Measurements from ENCODE around the gene HRK. TPM values are rescaled to one million over a fixed set of nuclear protein-coding genes. Genes with fewer than 3 reads are reported as not detected.
A peak's percentile ranks its signal among the peaks of the same experiment; 100 is the strongest.

Gene HRK
- total RNA-seq, 1 experiment from 2014 or later = 2.6 TPM

DNA sequence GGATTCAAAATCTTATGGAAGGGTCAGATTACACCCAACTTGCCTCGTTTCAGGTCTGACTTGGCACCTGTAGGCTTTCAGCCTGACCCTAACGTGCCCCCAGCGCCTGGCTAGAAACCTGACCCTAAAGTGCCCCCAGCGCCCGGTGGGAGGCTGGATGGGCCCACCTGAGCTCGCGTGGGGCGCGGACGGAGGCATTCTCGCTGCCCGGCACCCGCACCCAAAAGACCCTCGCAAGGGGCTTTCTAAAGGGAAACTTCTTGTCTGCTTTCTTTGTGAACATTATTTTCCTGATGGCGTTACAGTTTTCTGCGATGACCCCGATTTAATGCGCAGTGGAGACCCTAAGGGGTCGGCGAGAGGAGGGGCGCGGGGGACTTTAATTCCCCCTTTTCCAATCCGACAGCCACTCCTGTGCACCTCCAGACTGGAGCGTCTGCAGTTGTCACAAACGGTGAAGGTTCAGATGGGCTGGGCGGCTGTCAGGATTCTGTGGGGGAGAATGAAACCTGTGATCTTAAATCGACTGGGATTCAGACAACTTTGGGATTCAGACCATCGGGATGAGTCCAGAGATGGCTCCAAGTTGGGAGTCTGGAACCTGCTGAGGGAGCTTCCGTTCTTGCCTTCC lies 751 bp upstream of the HRK start:
- H3K4me1 ChIP-seq (ENCODE audit: insufficient read depth, low read length) = no peaks in the 10 kb centered on the region
- H2BK12ac ChIP-seq (ENCODE audit: insufficient read length, low read depth, low read length) = no peak overlapping the region
- Mint-ChIP-seq H3K4me1 (peaks cover 30 to 37% of the 10 kb centered on the region in 2 experiments), H3K9me3 (no peaks in the 10 kb centered on the region; a peak in 1 of 5 replicates), H3K4me3 (peak overlapping the region; percentile 65 to 88), H3K27ac (no peak overlapping the region), H3K27me3 (ENCODE audit: low read depth) (peaks cover 89% of the 10 kb centered on the region), H3K36me3 (ENCODE audit: insufficient read depth in 1 of 3, low read depth in 3 of 3) (no peaks in the 10 kb centered on the region; a peak in 1 of 7 replicates)
- no peak overlapping the region for H2AFZ ChIP-seq (ENCODE audit: low read length)
- H3K79me2 ChIP-seq (ENCODE audit: insufficient read depth, low read length) = no peaks in the 10 kb centered on the region
- no peak overlapping the region for H3K9ac ChIP-seq (ENCODE audit: extremely low read depth, insufficient read length, low read length)
- TF ChIP-seq, protein P1, sequence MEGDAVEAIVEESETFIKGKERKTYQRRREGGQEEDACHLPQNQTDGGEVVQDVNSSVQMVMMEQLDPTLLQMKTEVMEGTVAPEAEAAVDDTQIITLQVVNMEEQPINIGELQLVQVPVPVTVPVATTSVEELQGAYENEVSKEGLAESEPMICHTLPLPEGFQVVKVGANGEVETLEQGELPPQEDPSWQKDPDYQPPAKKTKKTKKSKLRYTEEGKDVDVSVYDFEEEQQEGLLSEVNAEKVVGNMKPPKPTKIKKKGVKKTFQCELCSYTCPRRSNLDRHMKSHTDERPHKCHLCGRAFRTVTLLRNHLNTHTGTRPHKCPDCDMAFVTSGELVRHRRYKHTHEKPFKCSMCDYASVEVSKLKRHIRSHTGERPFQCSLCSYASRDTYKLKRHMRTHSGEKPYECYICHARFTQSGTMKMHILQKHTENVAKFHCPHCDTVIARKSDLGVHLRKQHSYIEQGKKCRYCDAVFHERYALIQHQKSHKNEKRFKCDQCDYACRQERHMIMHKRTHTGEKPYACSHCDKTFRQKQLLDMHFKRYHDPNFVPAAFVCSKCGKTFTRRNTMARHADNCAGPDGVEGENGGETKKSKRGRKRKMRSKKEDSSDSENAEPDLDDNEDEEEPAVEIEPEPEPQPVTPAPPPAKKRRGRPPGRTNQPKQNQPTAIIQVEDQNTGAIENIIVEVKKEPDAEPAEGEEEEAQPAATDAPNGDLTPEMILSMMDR (conservative IDR thresholded peaks at IDR 0.05) = no peak
- no peak overlapping the region for H3K4ac ChIP-seq (ENCODE audit: low read depth, low read length)
- H4K20me1 ChIP-seq (ENCODE audit: control insufficient read depth, insufficient read depth, insufficient read length) = no peaks in the 10 kb centered on the region
- H4K5ac ChIP-seq (ENCODE audit: insufficient read length, low read depth, low read length) = no peak overlapping the region
- no peak overlapping the region for H3K23ac ChIP-seq (ENCODE audit: insufficient read length, low read depth, low read length)
- H3T11ph ChIP-seq (ENCODE audit: low read length) = no peak overlapping the region
- H2BK15ac ChIP-seq (ENCODE audit: low read depth, low read length) = no peak overlapping the region
- H3K56ac ChIP-seq (ENCODE audit: insufficient read length, low read depth, low read length) = no peak overlapping the region
- no peak overlapping the region for H2AK5ac ChIP-seq (ENCODE audit: insufficient read length, low read length)
- H4K91ac ChIP-seq (ENCODE audit: insufficient read length, low read depth, low read length) = no peak overlapping the region
- H3K27ac ChIP-seq (ENCODE audit: insufficient read length, low read depth, low read length) = no peak overlapping the region
- peaks cover 22% of the 10 kb centered on the region for H3K23me2 ChIP-seq (ENCODE audit: insufficient read length, low read depth, low read length, poor library complexity, severe bottlenecking)
- peaks cover 47% of the 10 kb centered on the region for H3K27me3 ChIP-seq (ENCODE audit: insufficient read depth, low read length)
- H3K18ac ChIP-seq (ENCODE audit: insufficient read length, low read depth, low read length) = no peak overlapping the region
- H3K9me3 ChIP-seq (ENCODE audit: control insufficient read depth, low read depth, low read length) = no peaks in the 10 kb centered on the region
- H2BK20ac ChIP-seq (ENCODE audit: low read depth, low read length, poor library complexity, severe bottlenecking) = no peak overlapping the region
- no peak overlapping the region for H2BK5ac ChIP-seq (ENCODE audit: insufficient read length, low read length)
- no peak overlapping the region for H3K14ac ChIP-seq (ENCODE audit: insufficient read depth, low read length)
- H2BK120ac ChIP-seq (ENCODE audit: low read depth, low read length, poor library complexity, severe bottlenecking) = no peak overlapping the region
- peak overlapping the region; percentile 59 for H3K4me2 ChIP-seq (ENCODE audit: insufficient read depth, insufficient read length, low read length)
- H3K79me1 ChIP-seq (ENCODE audit: insufficient read depth, low read depth, low read length, poor library complexity, severe bottlenecking) = no peaks in the 10 kb centered on the region
- no peak for DNase-seq
- WGBS (ENCODE audit: extremely low coverage, insufficient read length, low lambda C conversion rate) = no CpG with 5 or more reads among the region's 29 CpGs
- no peak overlapping the region for H4K8ac ChIP-seq (replicated peaks; ENCODE audit: insufficient read length, low read depth, low read length)
